GM12865 (cell line): ENCODE results near the gene TEDC1.

Experiments used
- DNase-seq: peaks from one replicate; pipeline ENCODE4 v3.0.0; 2010; ENCODE audit warnings: low read depth
- H3K4me3 ChIP-seq: 2 replicates; pipeline ENCODE4 v1.5.1; 2011; ENCODE audit warnings: mild to moderate bottlenecking, low read depth, low read length, control low read depth
- TF ChIP-seq, protein P1 (sequence below): IDR thresholded peaks from 2 replicates; pipeline ENCODE4 v1.5.1; 2011; ENCODE audit warnings: low read length, control low read depth, low read depth, inconsistent platforms; ENCODE audit not compliant: insufficient read depth; ENCODE audit errors: missing control alignments

The TEDC1 gene

DNA sequence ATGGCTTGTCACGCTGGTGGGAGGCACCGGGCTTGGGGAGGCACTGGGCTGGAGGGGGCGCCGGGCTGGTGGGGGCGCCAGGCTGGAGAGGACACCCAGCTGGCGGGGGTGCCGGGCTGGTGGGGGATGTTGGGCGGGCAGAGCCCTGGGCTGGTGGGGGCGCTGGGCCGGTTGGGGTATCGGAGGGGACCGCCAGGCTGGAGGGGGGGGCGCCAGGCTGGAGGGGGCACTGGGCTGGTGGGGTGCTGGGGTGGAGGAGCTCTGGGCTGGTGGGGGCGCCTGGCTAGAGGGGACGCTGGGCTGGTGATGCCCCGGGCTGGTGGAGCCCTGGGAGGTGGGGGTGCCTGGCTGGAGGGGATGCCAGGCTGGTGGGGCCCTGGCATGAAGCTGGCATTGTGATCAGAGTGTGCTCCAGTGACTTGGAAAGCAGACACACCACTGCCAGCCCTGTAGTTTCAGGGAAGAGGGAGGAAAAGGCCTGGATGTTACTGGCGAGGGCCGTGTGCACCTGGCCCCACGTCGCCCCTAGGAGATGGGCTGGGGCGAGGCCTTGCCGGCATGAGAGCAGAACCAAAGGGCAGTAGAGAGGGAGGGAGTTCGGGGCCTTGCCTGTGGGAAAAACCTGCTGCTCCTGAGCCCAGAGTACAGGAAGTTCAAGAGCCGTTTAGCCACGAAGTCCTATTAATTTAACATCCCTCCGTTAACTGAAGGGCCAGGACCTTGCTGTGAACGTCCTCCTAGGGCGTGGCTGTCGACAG lies 13.1 kb downstream of the TEDC1 start:
- TF ChIP-seq, protein P1, sequence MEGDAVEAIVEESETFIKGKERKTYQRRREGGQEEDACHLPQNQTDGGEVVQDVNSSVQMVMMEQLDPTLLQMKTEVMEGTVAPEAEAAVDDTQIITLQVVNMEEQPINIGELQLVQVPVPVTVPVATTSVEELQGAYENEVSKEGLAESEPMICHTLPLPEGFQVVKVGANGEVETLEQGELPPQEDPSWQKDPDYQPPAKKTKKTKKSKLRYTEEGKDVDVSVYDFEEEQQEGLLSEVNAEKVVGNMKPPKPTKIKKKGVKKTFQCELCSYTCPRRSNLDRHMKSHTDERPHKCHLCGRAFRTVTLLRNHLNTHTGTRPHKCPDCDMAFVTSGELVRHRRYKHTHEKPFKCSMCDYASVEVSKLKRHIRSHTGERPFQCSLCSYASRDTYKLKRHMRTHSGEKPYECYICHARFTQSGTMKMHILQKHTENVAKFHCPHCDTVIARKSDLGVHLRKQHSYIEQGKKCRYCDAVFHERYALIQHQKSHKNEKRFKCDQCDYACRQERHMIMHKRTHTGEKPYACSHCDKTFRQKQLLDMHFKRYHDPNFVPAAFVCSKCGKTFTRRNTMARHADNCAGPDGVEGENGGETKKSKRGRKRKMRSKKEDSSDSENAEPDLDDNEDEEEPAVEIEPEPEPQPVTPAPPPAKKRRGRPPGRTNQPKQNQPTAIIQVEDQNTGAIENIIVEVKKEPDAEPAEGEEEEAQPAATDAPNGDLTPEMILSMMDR: no peak
- no peak for DNase-seq
- H3K4me3 ChIP-seq: no peak overlapping the region

DNA sequence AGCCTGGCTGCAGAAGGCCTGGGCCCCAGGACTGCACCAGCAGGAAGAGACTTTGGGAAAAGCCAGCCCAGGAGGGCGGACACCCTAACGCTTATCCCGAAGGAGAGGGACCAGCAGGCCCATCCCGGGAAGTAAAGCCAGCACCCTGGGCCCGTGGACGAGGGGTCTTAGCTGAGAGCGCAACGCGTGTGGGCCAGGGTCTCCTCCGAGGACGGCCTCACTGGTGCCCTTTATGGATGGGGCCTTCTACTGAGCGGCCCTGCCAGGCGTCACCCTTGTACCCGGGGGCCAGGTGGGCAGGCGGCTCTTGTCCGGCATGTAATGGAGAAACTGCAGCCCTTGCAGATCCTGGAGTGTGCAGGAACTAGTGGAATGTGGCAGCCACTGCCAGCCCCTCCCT lies 14.1 kb downstream of the TEDC1 start:
- DNase-seq: no peak
- TF ChIP-seq, protein P1: no peak

DNA sequence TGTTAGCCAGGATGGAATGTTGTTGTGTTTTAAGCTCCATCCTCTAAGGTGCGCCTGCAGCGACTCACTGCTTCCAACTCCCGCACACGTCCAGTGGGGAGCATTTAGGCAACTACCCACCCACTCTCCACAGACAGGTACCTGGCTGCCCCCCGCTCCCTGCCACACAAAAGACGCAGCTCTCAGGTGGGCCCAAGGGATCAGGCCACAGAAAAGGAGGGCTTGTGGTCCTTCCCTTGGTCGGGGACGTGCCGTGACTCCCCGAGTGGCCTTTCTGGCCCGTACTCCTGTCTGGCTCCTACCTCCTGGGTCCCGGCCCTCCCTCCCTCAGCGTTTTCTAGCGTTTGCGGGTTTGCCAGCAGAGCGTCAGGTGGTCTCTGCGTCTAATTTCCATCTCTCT lies 16.2 kb downstream of the TEDC1 start:
- H3K4me3 ChIP-seq: no peak overlapping the region
- TF ChIP-seq, protein P1: no peak
- no peak for DNase-seq

More for the DNA sequence above, 14.1 kb downstream of the TEDC1 start:
- no peak overlapping the region for H3K4me3 ChIP-seq

DNA sequence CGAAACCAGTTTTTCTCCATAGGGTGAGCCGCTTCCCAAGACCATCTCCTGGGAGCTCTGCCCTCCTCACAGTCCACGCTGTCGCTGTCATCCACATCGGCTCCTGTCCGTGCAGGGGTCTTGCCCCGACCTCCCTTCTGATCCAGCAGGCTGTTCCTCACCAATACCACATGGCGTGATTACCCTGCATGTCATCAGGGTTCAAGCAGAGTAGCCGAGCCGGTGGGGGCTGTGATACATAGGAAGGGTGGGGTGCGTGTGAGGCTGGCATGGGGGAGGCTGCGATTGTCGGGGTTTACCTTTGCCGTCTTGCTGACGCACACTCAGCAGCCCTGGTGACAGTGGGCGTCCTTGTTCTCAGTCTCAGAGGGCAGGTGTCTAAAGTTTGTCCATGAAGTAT lies 17.0 kb downstream of the TEDC1 start:
- no peak for DNase-seq
- TF ChIP-seq, protein P1: no peak
- no peak overlapping the region for H3K4me3 ChIP-seq

- TF ChIP-seq, protein P1: no peak
- DNase-seq: no peak
- H3K4me3 ChIP-seq: no peak overlapping the region
Measured at GRCh38 chr14:105508601-105509000, 17.6 kb downstream of the TEDC1 start.

- TF ChIP-seq, protein P1: no peak
- DNase-seq: no peak
- H3K4me3 ChIP-seq: no peak overlapping the region
Measured at GRCh38 chr14:105517096-105517495, 26.1 kb downstream of the TEDC1 start.

DNA sequence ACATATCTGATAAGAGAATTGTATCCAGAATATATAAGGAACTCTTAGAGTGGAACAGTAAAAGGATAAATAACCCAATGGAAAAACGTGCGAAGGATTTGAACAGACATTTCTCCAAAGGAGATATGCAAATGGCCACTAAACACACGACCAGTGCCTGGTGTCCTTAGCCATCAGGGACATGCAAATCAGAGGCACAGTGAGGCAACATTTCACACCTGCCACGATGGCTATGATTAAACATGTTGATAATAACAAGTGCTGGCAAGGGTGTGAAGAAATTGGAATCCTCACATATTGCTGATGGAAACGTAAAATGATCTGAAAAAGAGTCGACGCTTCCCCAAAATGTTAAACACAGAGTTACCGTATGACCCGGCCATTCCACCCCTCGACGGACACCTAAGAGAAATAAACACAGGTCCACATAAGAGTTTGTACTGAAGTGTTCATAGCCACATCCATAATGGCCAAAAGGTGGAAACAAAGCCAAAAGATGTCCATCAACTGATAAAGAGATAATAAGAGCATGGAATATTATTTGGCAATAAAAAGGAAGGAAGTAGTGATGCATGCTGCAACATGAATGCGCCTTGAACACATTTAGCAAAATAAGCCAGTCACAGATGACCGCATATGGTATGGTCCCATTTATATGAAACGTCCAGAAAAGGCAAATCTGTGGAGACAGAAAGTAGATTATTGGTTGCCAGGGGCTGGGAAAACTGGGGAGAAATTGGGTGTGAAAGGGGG lies 29.1 kb downstream of the TEDC1 start:
- H3K4me3 ChIP-seq: no peak overlapping the region
- TF ChIP-seq, protein P1: no peak
- no peak for DNase-seq
